ENCODE results near the gene ATG9A. TPM values are rescaled to one million over a fixed set of nuclear protein-coding genes. Genes with fewer than 3 reads are reported as not detected.

The ATG9A gene
- total and polyA plus RNA-seq, 7 donors, result 7.6 to 40.6 (median 29.6) TPM

DNA sequence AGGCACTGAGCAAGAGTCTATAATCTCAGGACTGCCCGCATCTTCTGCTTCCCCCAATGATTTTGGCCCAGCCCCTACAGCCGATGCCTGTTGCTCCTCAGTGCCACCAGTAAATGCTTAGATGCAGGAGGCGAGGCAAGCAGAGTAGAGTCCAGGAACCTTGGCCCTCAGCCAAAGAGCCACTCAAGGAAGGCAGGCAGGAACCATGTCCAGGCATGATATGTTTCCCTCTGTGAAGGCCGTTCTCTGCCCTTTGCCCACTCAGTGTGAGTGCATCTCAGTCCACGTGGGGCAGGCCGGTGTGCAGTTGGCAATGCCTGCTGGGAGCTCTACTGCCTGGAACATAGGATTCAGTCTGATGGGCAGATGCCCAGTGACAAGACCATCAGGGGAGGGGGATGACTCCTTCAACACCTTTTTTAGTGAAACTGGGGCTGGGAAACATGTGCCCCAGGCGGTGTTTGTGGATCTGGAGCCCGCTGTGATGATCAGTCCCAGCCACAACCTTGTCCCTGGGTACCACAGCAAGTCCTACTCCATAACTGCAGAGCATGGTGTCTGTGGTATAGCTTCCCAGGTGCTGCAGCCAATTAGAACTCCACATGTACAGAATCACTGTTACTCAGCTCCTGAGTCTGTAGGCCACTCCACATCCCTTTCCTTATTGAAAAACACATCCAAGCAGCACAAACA is 40.1 kb upstream of the ATG9A start:
- no peak for DNase-seq
- 38 to 68% methylated on average over 8 of the region's 8 CpGs for WGBS, 2 donors

DNA sequence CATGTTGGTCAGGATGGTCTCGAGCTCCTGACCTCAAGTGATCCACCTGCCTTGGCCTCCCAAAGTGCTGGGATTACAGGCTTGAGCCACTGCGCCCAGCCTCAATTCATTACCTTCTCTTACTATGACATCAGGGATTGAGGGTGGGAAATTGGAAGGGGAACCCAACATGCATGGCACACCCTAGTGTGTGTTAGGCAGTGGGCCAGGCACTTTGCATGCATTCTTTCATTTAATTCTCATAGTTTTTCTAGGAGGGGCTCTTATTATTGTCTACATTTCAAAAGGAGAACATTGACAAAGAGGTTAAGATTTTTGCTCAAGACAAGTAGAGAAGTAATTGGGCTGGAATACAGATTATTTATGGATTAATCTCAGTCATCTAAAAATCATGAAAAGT is 38.9 kb upstream of the ATG9A start:
- Histone ChIP-seq H3K4me1 (no peaks in the 10 kb centered on the region), H3K27me3 (no peaks in the 10 kb centered on the region), H3K4me3 (no peak overlapping the region), H3K27ac (no peak overlapping the region), H3K9me3 (no peaks in the 10 kb centered on the region), H3K36me3 (no peaks in the 10 kb centered on the region)
- TF ChIP-seq EP300 (IDR thresholded peaks at IDR 0.05) (no peak), POLR2A (IDR thresholded peaks at IDR 0.05) (no peak), POLR2AphosphoS5 (IDR thresholded peaks at IDR 0.05) (no peak)
- TF ChIP-seq, protein P1, sequence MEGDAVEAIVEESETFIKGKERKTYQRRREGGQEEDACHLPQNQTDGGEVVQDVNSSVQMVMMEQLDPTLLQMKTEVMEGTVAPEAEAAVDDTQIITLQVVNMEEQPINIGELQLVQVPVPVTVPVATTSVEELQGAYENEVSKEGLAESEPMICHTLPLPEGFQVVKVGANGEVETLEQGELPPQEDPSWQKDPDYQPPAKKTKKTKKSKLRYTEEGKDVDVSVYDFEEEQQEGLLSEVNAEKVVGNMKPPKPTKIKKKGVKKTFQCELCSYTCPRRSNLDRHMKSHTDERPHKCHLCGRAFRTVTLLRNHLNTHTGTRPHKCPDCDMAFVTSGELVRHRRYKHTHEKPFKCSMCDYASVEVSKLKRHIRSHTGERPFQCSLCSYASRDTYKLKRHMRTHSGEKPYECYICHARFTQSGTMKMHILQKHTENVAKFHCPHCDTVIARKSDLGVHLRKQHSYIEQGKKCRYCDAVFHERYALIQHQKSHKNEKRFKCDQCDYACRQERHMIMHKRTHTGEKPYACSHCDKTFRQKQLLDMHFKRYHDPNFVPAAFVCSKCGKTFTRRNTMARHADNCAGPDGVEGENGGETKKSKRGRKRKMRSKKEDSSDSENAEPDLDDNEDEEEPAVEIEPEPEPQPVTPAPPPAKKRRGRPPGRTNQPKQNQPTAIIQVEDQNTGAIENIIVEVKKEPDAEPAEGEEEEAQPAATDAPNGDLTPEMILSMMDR (IDR thresholded peaks at IDR 0.05), result no peak
- DNase-seq, result no peak
- intact Hi-C loops (cut with DNase I), result loop anchor here (5.0 kb wide), 1 partner anchor 34 kb away; no protein-coding TSS in a partner anchor
- 83 to 89% methylated on average over 2 of the region's 2 CpGs for WGBS, 2 donors

More for the DNA sequence above, 40.1 kb upstream of the ATG9A start:
- no peak overlapping the region for H3K27ac ChIP-seq
- H3K9me3 ChIP-seq, result no peaks in the 10 kb centered on the region
- H3K27me3 ChIP-seq, result no peaks in the 10 kb centered on the region
- intact Hi-C loops (cut with DNase I), result loop anchor here (5.0 kb wide), 1 partner anchor 33 kb away; no protein-coding TSS in a partner anchor
- peaks cover 0 to 8% (median 6%) of the 10 kb centered on the region in 4 donors for H3K4me1 ChIP-seq
- H3K36me3 ChIP-seq, result no peaks in the 10 kb centered on the region
- no peak for TF ChIP-seq EP300 (IDR thresholded peaks at IDR 0.05)
- TF ChIP-seq POLR2A (IDR thresholded peaks at IDR 0.05), result no peak
- TF ChIP-seq, protein P1 (IDR thresholded peaks at IDR 0.05), result no peak
- TF ChIP-seq POLR2AphosphoS5 (IDR thresholded peaks at IDR 0.05), result no peak
- H3K4me3 ChIP-seq, result no peak overlapping the region

DNA sequence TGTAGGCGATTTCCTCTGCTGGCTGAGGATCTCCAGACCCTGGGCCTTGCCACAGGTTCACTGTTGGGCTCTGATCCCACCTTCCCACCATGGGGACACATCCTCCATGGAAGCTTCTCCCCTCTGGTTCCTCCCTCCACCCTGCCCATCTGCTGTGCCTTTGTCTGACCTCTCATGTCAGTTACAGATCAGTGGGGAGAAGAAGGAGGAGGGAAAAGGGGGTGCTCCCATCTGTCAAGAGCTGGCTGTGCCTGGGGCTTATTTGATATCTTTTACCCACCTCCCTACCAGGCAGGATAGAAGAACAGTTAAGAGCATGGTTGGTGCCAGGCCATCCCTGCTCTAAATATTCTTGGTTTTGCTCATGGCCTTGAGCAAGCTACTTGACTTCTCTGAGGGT is 37.5 kb upstream of the ATG9A start:
- Histone ChIP-seq H3K36me3 (no peaks in the 10 kb centered on the region), H3K9me3 (no peaks in the 10 kb centered on the region), H3K4me1 (no peaks in the 10 kb centered on the region), H3K27me3 (peaks cover 0 to 4% (median 0%) of the 10 kb centered on the region in 3 donors), H3K4me3 (no peak overlapping the region), H3K27ac (no peak overlapping the region)
- intact Hi-C loops (cut with DNase I), result loop anchor here (5.0 kb wide), 1 partner anchor 35 kb away; no protein-coding TSS in a partner anchor
- TF ChIP-seq POLR2AphosphoS5 (IDR thresholded peaks at IDR 0.05) (no peak), POLR2A (IDR thresholded peaks at IDR 0.05) (no peak), EP300 (IDR thresholded peaks at IDR 0.05) (no peak)
- TF ChIP-seq, protein P1 (IDR thresholded peaks at IDR 0.05), result no peak
- WGBS, 2 donors, result 82 to 97% methylated on average over 1 of the region's 1 CpG
- no peak for DNase-seq

DNA sequence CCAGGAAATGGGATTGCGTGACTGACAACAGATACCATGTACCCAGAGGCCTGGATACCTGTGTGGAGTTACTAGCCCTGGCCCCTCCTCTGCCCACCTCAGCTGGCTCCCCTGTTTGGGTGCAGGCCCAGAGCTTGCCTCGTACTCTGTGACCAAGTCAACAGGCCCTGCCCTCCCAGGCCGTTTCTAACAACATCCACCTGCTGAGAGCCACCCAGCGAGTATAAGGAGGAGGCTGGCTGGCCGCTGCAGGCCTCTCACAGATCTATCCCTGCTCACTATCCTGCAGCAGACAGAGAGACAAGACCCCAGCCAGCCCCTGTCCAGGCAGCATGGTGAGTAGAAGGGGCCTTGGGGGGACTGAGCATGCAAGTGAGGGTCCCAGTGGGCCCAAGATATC is 36.8 kb upstream of the ATG9A start:
- TF ChIP-seq POLR2A (IDR thresholded peaks at IDR 0.05), result no peak
- TF ChIP-seq EP300 (IDR thresholded peaks at IDR 0.05), result no peak
- no peak for TF ChIP-seq POLR2AphosphoS5 (IDR thresholded peaks at IDR 0.05)
- TF ChIP-seq, protein P1 (IDR thresholded peaks at IDR 0.05), result no peak
- no peaks in the 10 kb centered on the region for H3K4me1 ChIP-seq
- DNase-seq, result no peak
- H3K9me3 ChIP-seq, result no peaks in the 10 kb centered on the region
- intact Hi-C loops (cut with DNase I), result loop anchor here (5.0 kb wide), 1 partner anchor 36 kb away; no protein-coding TSS in a partner anchor
- no peaks in the 10 kb centered on the region for H3K36me3 ChIP-seq
- no peak overlapping the region for H3K27ac ChIP-seq
- WGBS, 2 donors, result 72 to 77% methylated on average over 5 of the region's 5 CpGs
- H3K4me3 ChIP-seq, result no peak overlapping the region
- H3K27me3 ChIP-seq, result peaks cover 0 to 4% (median 0%) of the 10 kb centered on the region in 3 donors

All from sigmoid colon (tissue), 7 donors.